Pulmonary artery endothelial cell (primary cell): ENCODE measurements around the gene KRTAP5-8. TPM values are rescaled to one million over a fixed set of nuclear protein-coding genes. Genes with fewer than 3 reads are reported as not detected.
A peak's percentile ranks its signal among the peaks of the same experiment; 100 is the strongest.
"Not testable (repeated sequence)": the region's sequence is repeated elsewhere in the genome, so short reads cannot be mapped to it uniquely, and the experiment has no call there.

Source experiments
- DNase-seq: peaks from one replicate; pipeline ENCODE4 v3.0.0-alpha.2; 2011; ENCODE audit warnings: low read depth, low spot score
- total RNA-seq: library from RNA; depleted of rRNA; stranded (reverse); fragments of >200 nt; gene quantifications from 2 replicates; pipeline ENCODE4 v1.2.3, GENCODE V29; 2014

Gene KRTAP5-8, protein sequence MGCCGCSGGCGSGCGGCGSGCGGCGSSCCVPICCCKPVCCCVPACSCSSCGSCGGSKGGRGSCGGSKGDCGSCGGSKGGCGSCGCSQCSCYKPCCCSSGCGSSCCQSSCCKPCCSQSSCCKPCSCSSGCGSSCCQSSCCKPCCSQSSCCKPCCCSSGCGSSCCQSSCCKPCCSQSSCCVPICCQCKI
- not detected in 2 replicates for total RNA-seq

DNA sequence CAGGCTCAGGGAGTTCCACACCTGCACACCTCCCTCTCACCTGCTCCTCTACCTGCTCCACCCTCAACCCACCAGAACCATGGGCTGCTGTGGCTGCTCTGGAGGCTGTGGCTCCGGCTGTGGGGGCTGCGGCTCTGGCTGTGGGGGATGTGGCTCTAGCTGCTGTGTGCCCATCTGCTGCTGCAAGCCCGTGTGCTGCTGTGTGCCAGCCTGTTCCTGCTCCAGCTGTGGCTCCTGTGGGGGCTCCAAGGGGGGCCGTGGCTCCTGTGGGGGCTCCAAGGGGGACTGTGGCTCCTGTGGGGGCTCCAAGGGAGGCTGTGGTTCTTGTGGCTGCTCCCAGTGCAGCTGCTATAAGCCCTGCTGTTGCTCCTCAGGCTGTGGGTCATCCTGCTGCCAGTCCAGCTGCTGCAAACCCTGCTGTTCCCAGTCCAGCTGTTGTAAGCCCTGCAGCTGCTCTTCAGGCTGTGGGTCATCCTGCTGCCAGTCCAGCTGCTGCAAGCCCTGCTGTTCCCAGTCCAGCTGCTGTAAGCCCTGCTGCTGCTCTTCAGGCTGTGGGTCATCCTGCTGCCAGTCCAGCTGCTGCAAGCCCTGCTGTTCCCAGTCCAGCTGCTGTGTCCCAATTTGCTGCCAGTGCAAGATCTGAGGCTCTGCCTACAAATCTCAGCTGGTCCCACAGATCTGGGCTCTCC is at the start of gene KRTAP5-8:
Gene KRTAP5-8 (plus strand): TSS at position 49 of the 689 bp plus-strand sequence. CDS start 31 bp downstream, at position 80.
- not testable (repeated sequence) for DNase-seq

GRCh38 chr11:71488681-71489270 is 49.0 kb upstream of the KRTAP5-8 start:
- DNase-seq = no peak

- DNase-seq = peak; percentile 55
These were observed 48.3 kb upstream of the KRTAP5-8 start for GRCh38 chr11:71489311-71490043.

GRCh38 chr11:71490044-71490730 is 47.6 kb upstream of the KRTAP5-8 start:
- DNase-seq = no peak

GRCh38 chr11:71490731-71491390 is 47.0 kb upstream of the KRTAP5-8 start:
- DNase-seq = no peak

DNA sequence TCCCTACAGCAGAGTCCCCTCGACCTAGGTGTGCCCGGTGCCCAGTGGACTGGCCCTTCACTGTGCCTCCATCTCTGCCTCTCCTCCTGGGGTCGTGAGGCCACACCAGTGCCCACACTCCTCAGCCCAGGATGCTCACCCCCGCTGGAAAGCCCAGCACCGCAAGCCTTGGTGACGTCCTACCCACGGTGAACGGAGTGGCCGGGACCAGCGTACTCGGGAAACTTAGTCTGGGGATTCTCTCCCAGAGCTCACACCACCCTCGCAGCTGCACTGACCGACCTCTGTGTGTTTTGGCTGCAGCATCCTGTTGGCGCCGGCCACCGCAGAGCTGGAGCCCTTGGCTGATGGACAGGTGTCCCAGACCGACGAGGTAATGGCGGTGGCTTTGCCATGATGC is 46.3 kb upstream of the KRTAP5-8 start:
- DNase-seq = no peak

GRCh38 chr11:71491940-71492339 is 45.9 kb upstream of the KRTAP5-8 start:
- DNase-seq = no peak

GRCh38 chr11:71495286-71496230 is 42.3 kb upstream of the KRTAP5-8 start:
- no peak for DNase-seq

DNA sequence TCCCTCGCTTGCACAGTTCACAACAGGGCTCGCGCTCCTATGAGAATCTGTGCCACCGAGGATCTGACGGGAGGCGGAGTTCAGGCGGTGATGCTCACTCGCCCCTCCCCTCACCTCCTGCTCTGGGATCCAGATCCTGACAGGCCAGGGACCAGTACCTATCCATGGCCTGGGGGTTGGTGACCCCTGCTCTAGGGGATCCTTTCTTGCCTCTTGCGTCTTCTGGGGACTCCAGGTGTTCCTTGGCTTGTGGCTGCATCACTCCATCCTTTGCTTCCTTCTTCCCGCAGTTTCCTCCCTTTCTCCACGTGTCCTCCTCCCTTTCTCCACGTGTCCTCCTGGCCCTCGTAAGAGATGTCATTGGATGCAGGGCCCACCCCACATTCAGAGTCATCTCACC is 41.4 kb upstream of the KRTAP5-8 start:
- no peak for DNase-seq

DNA sequence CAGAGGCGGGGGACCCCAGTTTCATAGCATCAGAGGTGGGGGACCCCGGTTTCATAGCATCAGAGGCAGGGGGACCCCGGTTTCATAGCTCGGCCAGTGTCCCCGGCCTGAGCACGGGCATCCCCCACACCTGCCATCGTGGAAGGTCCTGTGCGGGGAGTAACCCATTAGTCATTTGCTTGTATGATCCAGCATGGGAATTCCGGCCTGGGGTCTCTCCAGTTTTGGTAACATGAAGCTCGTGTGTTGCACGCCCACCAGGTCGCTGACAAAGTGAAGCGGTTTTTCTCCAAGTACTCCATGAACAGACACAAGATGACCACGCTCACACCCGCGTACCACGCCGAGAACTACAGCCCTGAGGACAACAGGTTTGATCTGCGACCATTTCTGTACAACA is 39.7 kb upstream of the KRTAP5-8 start:
- no peak for DNase-seq

GRCh38 chr11:71499125-71499524 is 38.7 kb upstream of the KRTAP5-8 start:
- DNase-seq = no peak

DNA sequence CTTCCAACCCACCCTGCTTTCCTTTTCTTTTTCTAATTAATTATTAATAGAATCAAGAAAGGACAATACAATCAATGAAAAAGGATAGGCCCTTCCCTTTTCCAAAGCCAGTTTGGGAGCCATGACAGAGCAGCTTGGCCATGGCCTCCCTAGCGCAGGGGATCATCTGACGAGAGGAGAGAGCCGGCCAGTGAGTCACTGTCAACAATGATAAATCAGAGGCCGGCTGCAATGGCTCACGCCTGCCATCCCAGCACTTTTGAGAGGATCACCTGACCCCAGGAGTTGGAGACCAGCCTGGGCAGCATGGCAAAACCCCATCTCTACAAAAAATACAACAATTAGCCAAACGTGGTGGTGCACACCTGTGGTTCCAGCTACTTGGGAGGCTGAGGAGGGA is 38.3 kb upstream of the KRTAP5-8 start:
- no peak for DNase-seq

DNA sequence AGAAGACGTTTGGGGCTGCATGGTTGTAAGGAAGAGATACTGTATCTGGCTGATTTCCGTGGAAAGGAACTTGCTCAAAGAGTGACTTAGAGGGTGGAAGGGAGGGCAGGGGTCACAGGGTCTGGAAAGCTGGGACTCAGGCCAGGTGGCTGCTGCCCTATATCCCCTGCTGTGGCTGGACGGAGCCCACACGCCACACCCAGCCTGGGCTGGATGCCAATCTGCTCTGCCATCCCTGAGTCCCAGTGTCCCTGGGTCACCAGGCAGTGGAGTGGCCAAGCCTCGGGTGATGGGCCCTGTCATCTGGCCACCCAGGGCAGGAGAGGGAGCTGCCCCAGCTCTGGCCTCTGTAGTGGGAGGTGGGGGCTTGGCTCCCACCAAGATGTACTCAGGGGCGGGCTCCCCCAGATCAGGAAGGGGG is 37.2 kb upstream of the KRTAP5-8 start:
- DNase-seq = no peak

- DNase-seq = no peak
These were observed 36.5 kb upstream of the KRTAP5-8 start for GRCh38 chr11:71501071-71501985.

- no peak for DNase-seq
These were observed 35.8 kb upstream of the KRTAP5-8 start for GRCh38 chr11:71502026-71502425.

DNA sequence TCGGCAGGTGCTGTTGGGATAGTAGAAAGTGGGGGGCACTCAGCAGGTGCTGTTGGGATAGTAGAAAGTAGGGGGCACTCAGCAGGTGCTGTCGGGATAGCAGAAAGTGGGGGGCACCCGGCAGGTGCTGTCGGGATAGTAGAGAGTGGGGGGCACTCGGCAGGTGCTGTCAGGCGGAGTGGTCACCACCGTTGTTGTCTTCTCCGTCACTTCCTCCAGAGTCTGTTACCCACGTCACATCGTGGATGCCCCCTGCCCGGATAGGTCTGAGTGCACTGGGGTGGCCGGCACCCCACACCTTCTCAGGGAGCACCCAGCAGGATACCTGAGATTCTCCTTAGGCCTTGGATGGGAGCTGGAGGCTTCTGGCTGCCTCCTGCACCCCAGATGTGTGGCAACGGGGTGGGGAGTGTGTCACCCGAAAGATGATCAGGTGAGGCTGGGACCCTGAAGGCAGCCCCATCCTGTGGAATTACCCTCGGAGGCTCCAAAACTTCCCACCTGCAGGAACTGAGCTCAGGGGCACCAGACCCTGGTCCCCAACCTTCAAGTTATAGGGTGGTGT is 34.9 kb upstream of the KRTAP5-8 start:
- no peak for DNase-seq

DNA sequence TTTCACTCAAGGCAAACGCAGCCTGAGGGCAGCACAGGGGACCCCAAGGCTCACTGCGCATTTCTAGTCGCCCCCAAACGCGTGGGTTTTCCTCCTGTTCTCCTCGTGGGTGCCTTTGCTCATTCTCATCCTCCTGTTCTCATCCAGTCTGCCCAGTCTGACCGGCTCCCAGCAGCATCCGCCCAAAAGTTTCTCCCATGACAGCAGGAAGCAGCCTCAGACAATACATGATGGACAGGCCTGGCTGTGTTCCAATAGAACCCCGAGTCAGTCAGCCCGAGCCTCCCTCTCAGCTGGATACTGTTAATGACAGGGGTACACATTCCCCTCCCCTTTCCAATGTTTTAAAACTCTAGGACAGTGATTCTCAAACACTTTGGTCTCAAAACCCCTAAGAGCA is 33.3 kb upstream of the KRTAP5-8 start:
- DNase-seq = no peak

- DNase-seq = no peak
These were observed 32.8 kb upstream of the KRTAP5-8 start for GRCh38 chr11:71505001-71505400.
